Middle frontal gyrus (tissue), 1 donor: ENCODE data around the gene LRCH1.

Source experiments
- DNase-seq: peaks from one replicate; pipeline ENCODE4 v3.0.0-alpha.2; 2015; ENCODE audit warnings: low spot score; ENCODE audit errors: extremely low spot score

Gene LRCH1

GRCh38 chr13:46687810-46688209, 134.8 kb downstream of the LRCH1 start:
- no peak for DNase-seq

GRCh38 chr13:46688306-46688705, 135.3 kb downstream of the LRCH1 start:
- DNase-seq, result no peak

DNA sequence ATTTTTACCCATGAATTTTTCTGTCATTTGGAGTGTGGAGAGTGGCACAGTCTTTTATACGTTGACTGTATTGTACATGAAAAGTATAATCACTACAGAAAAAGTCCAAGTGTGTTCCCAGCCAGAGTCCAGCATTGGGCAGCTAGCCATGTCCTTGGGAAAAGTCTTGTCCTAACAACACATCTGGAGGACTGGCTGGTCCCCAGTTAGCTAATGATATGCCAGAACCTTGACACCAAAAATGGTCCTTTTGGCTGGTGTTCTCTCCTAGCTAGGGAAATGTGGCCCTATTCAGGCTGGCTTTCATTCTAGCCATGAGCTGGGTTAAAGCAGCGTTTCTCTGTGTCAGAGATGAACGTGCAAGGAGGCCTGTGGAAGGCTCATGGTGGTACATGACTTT, 145.0 kb downstream of the LRCH1 start:
- DNase-seq, result no peak

DNA sequence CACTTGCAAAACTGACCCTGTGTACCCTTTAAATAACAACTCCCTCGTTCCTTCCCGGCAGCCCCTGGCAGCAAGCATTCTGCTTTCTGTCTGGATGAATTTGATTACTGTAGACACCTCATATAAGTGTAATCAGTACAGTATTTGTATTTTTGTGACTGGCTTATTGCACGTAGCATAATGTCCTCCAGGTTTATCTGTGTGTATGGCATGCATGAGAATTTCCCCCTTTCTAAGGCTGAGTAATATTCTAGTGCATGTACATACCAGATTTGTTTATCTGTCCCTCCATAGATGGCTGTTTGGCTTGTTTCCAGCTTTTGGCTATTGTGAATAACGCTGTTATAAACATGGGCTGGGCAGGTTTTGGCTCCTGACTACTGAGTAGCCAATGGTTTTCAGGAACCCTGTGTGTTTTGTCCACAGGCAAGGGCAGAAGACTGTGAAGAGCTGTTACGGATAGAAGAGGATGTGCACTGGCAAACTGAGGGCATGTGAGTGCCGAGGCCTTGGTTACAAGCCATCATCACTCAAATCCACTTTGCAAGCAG, 146.0 kb downstream of the LRCH1 start:
- DNase-seq, result no peak

- no peak for DNase-seq
These were observed 159.6 kb downstream of the LRCH1 start for GRCh38 chr13:46712524-46712923.

DNA sequence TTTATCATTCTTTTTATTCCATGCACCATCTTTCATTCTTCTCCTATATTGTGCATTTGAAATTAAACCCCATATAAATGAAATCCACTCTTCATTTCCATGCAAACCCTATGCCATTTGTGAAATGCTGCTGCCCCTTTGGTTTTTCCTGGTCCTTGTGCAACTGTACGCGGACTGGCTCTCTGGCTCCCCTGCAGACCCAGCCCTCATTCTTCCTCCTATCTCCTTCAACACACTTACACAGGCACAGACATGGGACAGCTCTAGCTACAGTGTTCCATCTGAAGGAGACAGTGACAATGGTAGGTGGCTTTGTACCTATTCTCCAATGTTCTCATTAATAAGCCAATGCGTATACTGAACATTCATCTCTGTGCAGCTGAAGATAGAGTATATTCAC, 162.4 kb downstream of the LRCH1 start:
- no peak for DNase-seq

- DNase-seq, result no peak
These were observed 163.9 kb downstream of the LRCH1 start for GRCh38 chr13:46716821-46717220.

- DNase-seq, result no peak
These were observed 164.3 kb downstream of the LRCH1 start for GRCh38 chr13:46717275-46717674.

- no peak for DNase-seq
These were observed 164.9 kb downstream of the LRCH1 start for GRCh38 chr13:46717856-46718255.

GRCh38 chr13:46720189-46720588, 167.2 kb downstream of the LRCH1 start:
- no peak for DNase-seq

GRCh38 chr13:46721054-46721453, 168.1 kb downstream of the LRCH1 start:
- no peak for DNase-seq

GRCh38 chr13:46726347-46726746, 173.4 kb downstream of the LRCH1 start:
- no peak for DNase-seq

DNA sequence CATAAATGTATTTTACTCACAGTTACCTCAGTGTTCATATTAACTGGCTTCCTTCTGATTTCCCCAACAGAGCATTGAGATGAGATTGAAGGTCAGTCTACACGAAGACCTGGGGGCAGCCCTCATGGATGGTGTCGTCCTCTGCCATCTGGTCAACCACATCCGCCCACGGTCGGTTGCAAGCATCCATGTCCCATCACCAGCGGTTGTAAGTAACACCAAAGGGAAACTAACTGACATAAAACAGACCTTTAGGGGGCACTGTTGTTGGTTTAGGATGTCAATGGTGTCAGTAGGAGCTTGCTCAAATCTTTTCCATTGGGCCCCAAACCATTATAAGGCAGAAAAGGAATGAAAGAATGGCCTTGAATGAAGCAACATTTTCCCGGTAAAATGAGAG, 175.8 kb downstream of the LRCH1 start:
- no peak for DNase-seq

DNA sequence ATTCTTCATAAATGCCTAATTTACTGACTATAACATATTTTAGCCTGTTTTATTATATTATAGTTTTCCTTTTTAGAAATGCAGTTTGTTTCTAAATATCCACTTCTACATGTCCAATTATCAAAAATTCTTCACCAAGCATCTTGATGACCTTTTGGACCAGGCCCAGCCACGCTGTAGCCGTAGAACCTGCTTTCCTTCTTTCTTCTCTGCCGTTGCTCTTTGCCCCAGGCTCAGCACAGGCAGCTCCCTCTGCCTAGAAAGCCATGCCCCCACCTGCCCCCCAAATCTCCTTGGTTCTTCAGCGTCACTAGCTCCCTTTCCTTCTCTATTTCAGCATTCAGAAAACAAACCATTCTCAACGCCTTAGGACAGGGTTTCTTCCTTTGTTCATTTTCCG, 178.6 kb downstream of the LRCH1 start:
- DNase-seq, result no peak

DNA sequence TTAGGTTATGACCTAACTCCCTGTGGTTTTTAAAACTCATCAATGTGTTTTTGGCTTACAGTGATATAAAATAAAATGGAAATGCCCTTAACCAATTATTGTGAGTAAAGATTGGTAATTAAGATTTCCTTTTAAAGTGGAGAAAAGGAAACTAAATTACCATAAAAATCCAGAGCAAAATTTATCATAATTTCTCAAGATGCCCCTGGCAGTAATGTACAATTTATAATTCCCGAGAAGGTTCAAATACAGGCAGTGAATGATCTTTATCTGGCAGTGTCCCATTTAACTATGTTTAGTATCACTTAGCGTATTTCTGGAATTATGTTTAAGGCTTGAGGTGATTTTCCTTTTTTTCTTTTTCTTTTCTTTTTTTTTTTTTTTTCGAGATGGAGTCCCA, 182.5 kb downstream of the LRCH1 start:
- no peak for DNase-seq

- no peak for DNase-seq
These were observed 183.8 kb downstream of the LRCH1 start for GRCh38 chr13:46736541-46737310.

DNA sequence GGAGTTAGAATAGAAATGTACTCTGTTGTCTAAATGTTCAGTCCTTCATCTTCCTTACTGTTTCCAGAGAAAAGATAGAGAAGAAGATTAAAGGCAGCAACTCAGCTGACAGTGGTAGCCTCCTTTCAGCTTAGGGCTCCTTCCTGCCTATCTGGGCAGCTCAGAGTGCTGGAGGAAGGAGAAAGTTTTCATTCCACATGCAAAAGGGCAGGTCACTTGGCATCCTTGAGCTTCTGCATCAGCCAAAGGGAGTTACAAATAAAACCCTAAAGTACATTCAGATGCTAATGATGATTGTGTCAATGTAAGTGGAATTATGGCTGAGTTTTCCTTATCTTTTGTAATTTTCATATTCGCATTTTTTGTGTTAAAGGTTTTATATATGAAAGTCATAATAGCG, 185.1 kb downstream of the LRCH1 start:
- no peak for DNase-seq

DNA sequence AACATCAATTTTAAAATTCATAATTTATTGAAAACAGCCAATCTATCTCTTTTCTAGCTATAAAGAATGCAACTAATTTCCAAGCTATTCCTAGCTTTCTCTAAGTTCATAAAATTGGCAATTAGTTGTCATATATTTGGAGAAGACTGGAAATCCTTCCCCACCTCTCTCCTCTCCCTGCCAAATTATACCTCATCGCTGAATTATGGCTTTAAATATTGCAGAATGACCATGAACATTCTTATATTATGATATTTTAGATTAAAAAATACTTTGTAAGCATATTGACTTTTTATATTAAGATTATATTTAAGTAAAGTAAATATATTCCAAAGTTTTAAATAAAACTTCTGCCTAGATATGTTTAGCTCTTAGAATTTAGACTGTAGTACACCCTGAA, 185.8 kb downstream of the LRCH1 start:
- no peak for DNase-seq

DNA sequence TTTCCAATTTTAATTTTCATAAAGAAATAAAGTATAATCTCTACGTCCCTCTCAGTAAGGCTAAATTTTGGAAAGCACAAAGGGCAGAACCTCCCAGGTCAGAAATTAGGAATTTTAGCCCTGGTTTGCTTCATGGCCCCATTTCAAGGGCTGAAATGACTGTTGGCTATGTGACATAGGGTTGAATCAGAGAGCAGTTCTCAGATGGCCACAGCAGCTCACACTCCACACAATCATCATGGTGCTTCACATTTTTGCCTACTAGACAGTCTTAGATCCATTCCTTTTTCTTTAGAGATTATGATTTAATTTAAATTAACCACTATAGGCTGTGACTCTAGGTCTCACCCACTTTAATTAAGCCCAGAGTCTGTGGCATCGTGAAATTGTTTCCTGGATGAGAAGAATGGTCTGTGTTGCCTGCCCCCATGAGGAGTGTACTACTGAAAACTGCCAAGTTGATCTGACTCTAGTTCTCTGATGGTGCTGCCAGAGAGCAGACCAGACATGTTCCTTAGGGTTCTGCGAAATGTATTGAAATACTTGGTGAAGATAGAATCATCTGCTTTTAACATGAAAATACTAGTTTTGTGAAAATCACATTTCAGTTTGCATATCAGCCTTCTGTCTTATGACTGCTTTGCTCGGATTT, 186.6 kb downstream of the LRCH1 start:
- DNase-seq, result no peak

DNA sequence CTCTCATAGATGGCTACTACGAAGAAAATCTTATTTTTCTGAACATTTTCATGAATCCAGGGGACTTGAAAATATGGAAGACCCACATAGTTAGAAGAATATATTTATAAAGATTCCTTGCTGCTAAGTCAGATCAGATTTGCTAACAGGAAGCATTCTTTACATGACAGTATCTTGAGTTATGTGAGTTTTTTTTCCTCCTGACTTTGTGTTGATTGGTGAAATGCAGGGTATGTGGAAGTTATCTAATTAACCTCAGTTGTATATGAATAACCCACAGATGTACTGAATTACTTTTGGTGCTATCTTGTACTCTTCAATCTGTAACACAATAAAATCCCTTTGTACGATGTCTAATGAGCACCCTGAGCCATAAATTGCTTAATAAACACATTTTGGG, 190.2 kb downstream of the LRCH1 start:
- no peak for DNase-seq

- no peak for DNase-seq
These were observed 192.1 kb downstream of the LRCH1 start for GRCh38 chr13:46745062-46745461.

GRCh38 chr13:46745706-46746105, 192.7 kb downstream of the LRCH1 start:
- no peak for DNase-seq
